K562 (cell line): Measurements from ENCODE around the gene STK25. TPM values are rescaled to one million over a fixed set of nuclear protein-coding genes. Genes with fewer than 3 reads are reported as not detected.

Source experiments
- ATAC-seq: fragments of 200-7000 bp; cut with Tn5 transposase; 3 replicates; pipeline ENCODE4 v1.9.1; 2020; ENCODE audit warnings: moderate library complexity
- BruUV-seq: library from RNA; stranded (reverse); fragments of 400-500 nt; replicated peaks from 2 replicates; lab custom pipeline; 2021; lab: Mats Ljungman, UMichigan
- CTCF ChIA-PET: fragments of 300-600 bp; formaldehyde crosslinking; extraction: SDS; loops from one replicate; lab custom pipeline; 2021; ENCODE audit warnings: low intra/inter-chr PET ratio; lab: Yijun Ruan, JAX
- POLR2A ChIA-PET: fragments of 300-600, 350-650 bp; sonication (Branson Sonifier 250); formaldehyde crosslinking; extraction: SDS; loops from one replicate; lab custom pipeline; 2021; ENCODE audit warnings: antibody characterized with exemption, inconsistent platforms; lab: Yijun Ruan, JAX
- DNase-seq, 4 experiments: peaks; one replicate each; pipeline versions ENCODE4 v3.0.0 to v3.0.0-alpha.2; 2011 to 2018; ENCODE audit warnings: low spot score in 3 of 4, mixed read lengths in 3 of 4; ENCODE audit errors: extremely low read depth in 1 of 4
- FAIRE-seq: peaks from 2 replicates; lab custom pipeline; 2011; peaks lifted over from hg19 to GRCh38; lab: Jason Lieb, UNC
- H2AFZ ChIP-seq: 2 replicates; pipeline ENCODE4 v1.6.0; 2011; ENCODE audit warnings: low read depth, low read length, control low read depth, inconsistent platforms
- H3K27ac ChIP-seq: fragments of 200-600 bp; 3 replicates; pipeline ENCODE4 v1.8.0; 2011; ENCODE audit warnings: low read depth, mild to moderate bottlenecking, control low read depth, inconsistent platforms, low read length, moderate library complexity, mixed read lengths; ENCODE audit errors: extremely low read depth
- H3K27me3 ChIP-seq, 2 experiments: fragments of 300-600 bp in 1 of 2; 2 replicates in 1 of 2; 3 replicates in 1 of 2; pipeline versions ENCODE4 v1.6.0 to v1.8.0; 2011; ENCODE audit warnings: inconsistent platforms in 2 of 2, low read length in 2 of 2, mild to moderate bottlenecking in 1 of 2, mixed read lengths in 1 of 2, moderate library complexity in 1 of 2; ENCODE audit not compliant: control insufficient read depth in 2 of 2, insufficient read depth in 2 of 2
- H3K36me3 ChIP-seq: fragments of 300-600 bp; 3 replicates; pipeline ENCODE4 v1.8.0; 2011; ENCODE audit warnings: mild to moderate bottlenecking, low read length, inconsistent platforms; ENCODE audit not compliant: control insufficient read depth, insufficient read depth
- H3K4me1 ChIP-seq, 2 experiments: fragments of 200-600 bp in 1 of 2; replicated peaks in 1 of 2; 2 replicates in 1 of 2; 3 replicates in 1 of 2; pipeline versions ENCODE4 v1.5.1 to v1.8.0; 2011; ENCODE audit warnings: inconsistent platforms in 2 of 2, low read length in 2 of 2, mild to moderate bottlenecking in 1 of 2, mixed read lengths in 1 of 2, moderate library complexity in 1 of 2; ENCODE audit not compliant: control insufficient read depth in 2 of 2, insufficient read depth in 2 of 2
- H3K4me2 ChIP-seq: 2 replicates; pipeline ENCODE4 v1.6.1; 2011; ENCODE audit warnings: low read length, control low read depth, inconsistent platforms, mixed read lengths; ENCODE audit not compliant: insufficient read depth
- H3K4me3 ChIP-seq: fragments of 200-600 bp; sonication (generic), shearing (Covaris generic); 2 replicates; pipeline ENCODE4 v1.5.1; 2016; ENCODE audit warnings: control low read depth, inconsistent platforms
- H3K79me2 ChIP-seq: fragments of 200-600 bp; 3 replicates; pipeline ENCODE4 v1.8.0; 2011; ENCODE audit warnings: low read length, inconsistent platforms; ENCODE audit not compliant: control insufficient read depth, insufficient read depth
- H3K9ac ChIP-seq, 2 experiments: 2 replicates each; pipeline versions ENCODE4 v1.6.0 to v1.6.1; 2011; ENCODE audit warnings: low read depth in 2 of 2, low read length in 2 of 2, control low read depth in 1 of 2, inconsistent platforms in 1 of 2, mild to moderate bottlenecking in 1 of 2, mixed read lengths in 1 of 2; ENCODE audit not compliant: insufficient read depth in 1 of 2
- H3K9me1 ChIP-seq: one replicate; pipeline ENCODE4 v1.6.0; 2011; ENCODE audit warnings: inconsistent platforms, mild to moderate bottlenecking, low read length, moderate library complexity; ENCODE audit not compliant: control insufficient read depth, insufficient read depth
- H3K9me3 ChIP-seq: replicated peaks from 2 replicates; pipeline ENCODE4 v1.5.1; 2011; ENCODE audit warnings: low read depth, low read length, inconsistent platforms; ENCODE audit not compliant: control insufficient read depth, insufficient read depth
- H4K20me1 ChIP-seq: replicated peaks from 2 replicates; pipeline ENCODE4 v1.6.1; 2011; ENCODE audit warnings: low read length, inconsistent platforms, mixed read lengths; ENCODE audit not compliant: control insufficient read depth, insufficient read depth
- ASH1L ChIP-seq: fragments of 450-650 bp; IDR thresholded peaks from 2 replicates; pipeline ENCODE4 v1.6.1; 2018; ENCODE audit warnings: borderline replicate concordance, mild to moderate bottlenecking, low read depth; ENCODE audit not compliant: partially characterized antibody
- BACH1 ChIP-seq: fragments of 200-800 bp; sonication (Bioruptor generic); IDR thresholded peaks from 2 replicates; pipeline ENCODE4 v1.6.1; 2016; ENCODE audit warnings: missing genetic modification characterization, missing compliant biosample characterization
- CHAMP1 ChIP-seq: fragments of 450-650 bp; IDR thresholded peaks from 2 replicates; pipeline ENCODE4 v1.6.1; 2016; ENCODE audit warnings: mild to moderate bottlenecking
- CREB3L1 ChIP-seq: fragments of 450-650 bp; IDR thresholded peaks from 2 replicates; pipeline ENCODE4 v1.6.1; 2014; ENCODE audit warnings: low read depth, mild to moderate bottlenecking, moderate library complexity, borderline replicate concordance
- DIDO1 ChIP-seq: fragments of 450-650 bp; IDR thresholded peaks from 2 replicates; pipeline ENCODE4 v1.6.1; 2016; ENCODE audit warnings: low read depth, missing biosample characterization, missing genetic modification characterization
- ELF4 ChIP-seq: fragments of 450-650 bp; formaldehyde crosslinking; IDR thresholded peaks from 2 replicates; pipeline ENCODE4 v1.4.0; 2022; ENCODE audit warnings: missing genetic modification characterization
- FOSL1 ChIP-seq: fragments of 200-800 bp; sonication (Bioruptor generic); conservative IDR thresholded peaks from 2 replicates; pipeline ENCODE4 v1.6.1; 2016; ENCODE audit warnings: missing genetic modification characterization, missing compliant biosample characterization
- GTF2A2 ChIP-seq: IDR thresholded peaks from 2 replicates; pipeline ENCODE4 v1.6.1; 2016; ENCODE audit warnings: mild to moderate bottlenecking, missing genetic modification characterization, missing compliant biosample characterization
- MAFG ChIP-seq: fragments of 450-650 bp; conservative IDR thresholded peaks from 2 replicates; pipeline ENCODE4 v1.6.1; 2016; ENCODE audit warnings: missing genetic modification characterization, missing compliant biosample characterization
- OTX1 ChIP-seq: fragments of 450-650 bp; formaldehyde crosslinking; IDR thresholded peaks from 2 replicates; pipeline ENCODE4 v1.4.0; 2022; ENCODE audit warnings: mild to moderate bottlenecking
- RFX1 ChIP-seq: fragments of 450-650 bp; IDR thresholded peaks from 2 replicates; pipeline ENCODE4 v1.6.1; 2016; ENCODE audit warnings: mild to moderate bottlenecking, moderate library complexity
- XRCC5 ChIP-seq: fragments of 200-400 bp; formaldehyde crosslinking; IDR thresholded peaks from 2 replicates; pipeline ENCODE4 v1.6.1; 2017; ENCODE audit warnings: low read depth, mild to moderate bottlenecking, low read length
- ZBTB12 ChIP-seq: fragments of 250-450 bp; sonication (Bioruptor Pico); IDR thresholded peaks from 2 replicates; pipeline ENCODE4 v1.4.0; 2020
- WGBS: fragments of 100-300 bp; shearing (Covaris generic); methylation state at CpG from one replicate; pipeline ENCODE4 v1.1.6; 2016; ENCODE audit warnings: low coverage, mixed read lengths; ENCODE audit not compliant: insufficient coverage; ENCODE audit errors: missing lambda C conversion rate; 5-methylcytosine and 5-hydroxymethylcytosine counted together
- in situ Hi-C: fragments of 300-500 bp; cut with MboI; formaldehyde crosslinking; loops from 4 replicates; pipeline ENCODE4 v1.15.0; 2018; ENCODE audit warnings: inconsistent platforms, mixed read lengths
- intact Hi-C: fragments of 100-400 bp; cut with micrococcal nuclease; formaldehyde crosslinking; loops from 2 replicates; pipeline ENCODE4 v1.14.2; 2022
- polyA plus RNA-seq, 8 experiments: library from polyadenylated mRNA; depleted of rRNA in 4 of 8; stranded (reverse) in 5 of 8; unstranded in 3 of 8; fragments of >200 nt; fragmentation: Nextera tagmentation in 2 of 8; fragmentation: Illumina TruSeq in 1 of 8; extraction: Ambion mirVana in 2 of 8; extraction: Trizol in 1 of 8; gene quantifications; 2 replicates each; pipeline versions ENCODE4 v1.2.1 to v1.2.3, GENCODE V29; 2011 to 2014; ENCODE audit warnings: inconsistent platforms in 1 of 8, missing spikeins in 1 of 8
- total RNA-seq, 7 experiments: library from RNA; depleted of rRNA in 6 of 7; stranded (reverse); fragments of >200 nt in 6 of 7; fragmentation: Illumina TruSeq in 2 of 7; extraction: Trizol in 2 of 7; gene quantifications; 2 replicates each; pipeline versions ENCODE4 v1.2.1 to v1.2.3, GENCODE V29; 2011 to 2021; ENCODE audit warnings: low replicate concordance in 1 of 7
- TF ChIP-seq, protein P1 (sequence below): fragments of 450-650 bp; IDR thresholded peaks from 2 replicates; pipeline ENCODE4 v1.6.1; 2018; ENCODE audit warnings: mild to moderate bottlenecking, low read depth; ENCODE audit not compliant: partially characterized antibody

The STK25 gene
- total and polyA plus RNA-seq, 9 of the 15 experiments (the other 6 are each of a cell fraction or from before 2014, with no cell fraction given): 5.4 to 177 (median 116) TPM

DNA sequence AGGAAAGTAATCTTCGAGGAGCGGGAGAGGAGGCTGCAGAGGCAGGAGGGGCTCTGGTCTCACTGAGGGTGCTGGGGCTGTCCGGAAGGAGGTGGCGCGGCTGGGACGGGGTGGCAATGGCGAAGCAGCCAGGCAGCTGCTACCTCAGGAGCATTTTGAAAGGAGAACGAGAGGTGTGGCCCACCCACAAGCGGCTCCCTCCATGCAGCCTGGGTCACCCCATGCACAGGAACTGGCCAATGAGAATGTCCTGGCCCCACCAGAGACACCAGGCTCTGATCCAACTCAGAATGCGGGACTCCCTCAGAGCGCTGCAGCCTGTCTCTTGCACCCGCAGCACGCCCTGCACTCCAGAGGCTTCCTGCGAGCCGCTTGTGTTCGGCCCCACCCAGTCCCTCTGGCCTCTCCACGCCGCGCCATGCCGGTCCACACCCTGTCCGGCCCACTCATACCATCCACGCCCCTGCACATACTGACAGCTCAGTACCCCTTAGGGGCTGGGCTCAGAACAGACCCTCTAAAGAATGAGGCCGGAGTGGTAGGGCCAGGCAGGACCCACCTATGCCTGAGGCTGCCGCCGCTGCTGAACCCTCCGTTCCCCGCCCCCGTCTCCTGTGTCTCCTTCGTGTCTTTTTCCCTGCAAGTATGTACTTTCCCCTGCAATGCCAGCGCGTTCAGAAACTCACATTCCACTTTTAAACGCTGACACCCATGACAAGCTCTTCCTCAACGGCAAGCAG is 43.8 kb upstream of the STK25 start:
- DNase-seq (no peak), FAIRE-seq (no peak), ATAC-seq (no peak)
- Histone ChIP-seq H3K9me3 (no peaks in the 10 kb centered on the region), H3K79me2 (no peaks in the 10 kb centered on the region), H3K9ac (no peak overlapping the region), H3K4me2 (no peak overlapping the region), H3K36me3 (no peaks in the 10 kb centered on the region), H3K27me3 (peaks cover 0 to 19% of the 10 kb centered on the region in 2 experiments; a peak in 2 of 5 replicates), H3K9me1 (no peaks in the 10 kb centered on the region), H3K4me3 (no peak overlapping the region), H3K27ac (no peak overlapping the region), H3K4me1 (peaks cover 2 to 26% of the 10 kb centered on the region in 2 experiments; a peak in 2 of 5 replicates), H4K20me1 (no peaks in the 10 kb centered on the region), H2AFZ (no peak overlapping the region)
- POLR2A ChIA-PET: interaction anchor here (1.2 kb wide), 1 partner anchor 19 kb away, joined by 6 read pairs; no protein-coding TSS in a partner anchor
- intact Hi-C loops (no loop called here), in situ Hi-C loops (no loop called here)
- 30% methylated on average over 16 of the region's 33 CpGs for WGBS
- no TSS peak for BruUV-seq
- TF ChIP-seq CHAMP1: no peak
- TF ChIP-seq XRCC5: no peak
- no peak for TF ChIP-seq CREB3L1
- TF ChIP-seq RFX1: no peak
- TF ChIP-seq, protein P1, sequence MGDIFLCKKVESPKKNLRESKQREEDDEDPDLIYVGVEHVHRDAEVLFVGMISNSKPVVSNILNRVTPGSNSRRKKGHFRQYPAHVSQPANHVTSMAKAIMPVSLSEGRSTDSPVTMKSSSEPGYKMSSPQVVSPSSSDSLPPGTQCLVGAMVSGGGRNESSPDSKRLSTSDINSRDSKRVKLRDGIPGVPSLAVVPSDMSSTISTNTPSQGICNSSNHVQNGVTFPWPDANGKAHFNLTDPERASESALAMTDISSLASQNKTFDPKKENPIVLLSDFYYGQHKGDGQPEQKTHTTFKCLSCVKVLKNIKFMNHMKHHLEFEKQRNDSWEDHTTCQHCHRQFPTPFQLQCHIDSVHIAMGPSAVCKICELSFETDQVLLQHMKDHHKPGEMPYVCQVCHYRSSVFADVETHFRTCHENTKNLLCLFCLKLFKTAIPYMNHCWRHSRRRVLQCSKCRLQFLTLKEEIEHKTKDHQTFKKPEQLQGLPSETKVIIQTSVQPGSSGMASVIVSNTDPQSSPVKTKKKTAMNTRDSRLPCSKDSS: no peak
- no peak for TF ChIP-seq ASH1L
- TF ChIP-seq GTF2A2 (tag): no peak
- no peak for TF ChIP-seq MAFG (tag)
- TF ChIP-seq ELF4: no peak
- TF ChIP-seq FOSL1: no peak
- TF ChIP-seq OTX1: no peak
- no peak for TF ChIP-seq DIDO1 (tag)
- no peak for TF ChIP-seq BACH1
- TF ChIP-seq ZBTB12 (CRISPR knock-in tag): no peak
- CTCF ChIA-PET: no interaction called here
